Activated naive CD8-positive, alpha-beta T cell (primary cell): Measurements from ENCODE around the gene BAG3.

ENCODE experiments used
- H3K27ac Mint-ChIP-seq: one replicate; pipeline ENCODE4 v1.8.0; 2021; ENCODE audit warnings: mixed read lengths
- H3K27me3 Mint-ChIP-seq: one replicate; pipeline ENCODE4 v1.8.0; 2021; ENCODE audit warnings: mixed read lengths
- H3K36me3 Mint-ChIP-seq: one replicate; pipeline ENCODE4 v1.8.0; 2021; ENCODE audit warnings: mixed read lengths
- H3K4me1 Mint-ChIP-seq: one replicate; pipeline ENCODE4 v1.8.0; 2021; ENCODE audit warnings: low read depth, mixed read lengths
- H3K4me3 Mint-ChIP-seq: one replicate; pipeline ENCODE4 v1.8.0; 2021; ENCODE audit warnings: mild to moderate bottlenecking, mixed read lengths
- H3K9me3 Mint-ChIP-seq: one replicate; pipeline ENCODE4 v1.8.0; 2021; ENCODE audit warnings: low read depth, mixed read lengths

BAG3 gene

DNA sequence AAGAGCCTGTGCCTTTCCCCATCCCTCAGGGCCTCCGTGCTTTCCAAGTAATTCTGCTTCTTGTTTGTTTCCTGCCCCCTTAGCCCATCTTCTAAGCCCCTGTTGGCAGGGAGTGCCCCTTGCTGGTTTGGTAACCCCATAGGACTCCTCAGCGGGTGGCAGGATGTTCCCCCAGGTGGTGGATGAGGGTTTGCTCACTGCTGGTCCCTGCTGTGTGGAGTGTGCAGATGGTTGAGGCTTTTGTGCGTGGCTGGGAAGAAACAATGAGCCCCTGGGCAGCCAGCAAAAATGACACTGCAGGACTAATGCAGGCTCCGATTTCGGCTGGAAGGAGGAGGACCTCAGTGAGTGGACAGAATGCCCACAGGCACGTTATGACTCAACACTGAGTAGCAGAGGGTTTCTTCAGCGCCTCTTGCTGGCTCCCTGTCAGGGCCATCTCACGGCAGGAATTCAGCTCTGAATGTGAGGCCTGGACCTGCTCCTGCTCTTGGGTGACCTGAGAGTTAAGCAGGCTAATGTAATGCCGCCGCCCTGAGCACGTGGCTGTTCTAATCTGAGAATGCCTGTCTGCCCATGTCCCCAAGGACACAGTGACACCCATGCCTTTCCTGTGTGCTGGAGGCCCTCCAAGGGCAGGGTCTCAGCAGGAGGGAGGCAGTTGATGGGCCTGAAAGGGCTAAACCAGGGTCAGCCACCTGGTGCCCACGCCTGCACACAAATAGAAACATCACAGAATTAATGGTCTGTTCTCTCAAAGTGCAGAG, 16.6 kb downstream of the BAG3 start:
- peak overlapping the region; percentile 28 for H3K27ac Mint-ChIP-seq
- H3K4me3 Mint-ChIP-seq = no peak overlapping the region
- no peaks in the 10 kb centered on the region for H3K36me3 Mint-ChIP-seq
- no peaks in the 10 kb centered on the region for H3K27me3 Mint-ChIP-seq
- H3K9me3 Mint-ChIP-seq = no peaks in the 10 kb centered on the region
- peaks cover 29% of the 10 kb centered on the region for H3K4me1 Mint-ChIP-seq

DNA sequence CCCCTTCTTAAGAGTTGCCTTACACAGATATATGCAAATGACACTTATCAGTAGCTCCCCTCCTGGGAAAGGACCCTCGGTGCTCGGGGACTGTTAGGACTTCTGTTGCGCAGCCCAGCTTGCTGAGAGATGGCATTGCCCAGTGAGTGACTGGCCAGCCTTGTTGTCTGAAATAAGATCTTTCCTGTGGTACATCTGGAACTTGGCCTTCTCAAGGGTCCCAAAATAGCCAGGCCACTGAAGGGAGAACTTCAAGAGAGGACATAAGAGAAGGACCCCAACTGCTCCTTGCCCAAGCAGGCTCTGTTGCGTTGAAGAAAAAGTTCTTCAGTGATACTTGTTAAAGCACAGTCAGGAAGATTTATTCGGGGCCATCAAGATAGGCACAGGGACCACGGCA, 17.3 kb downstream of the BAG3 start:
- no peaks in the 10 kb centered on the region for H3K27me3 Mint-ChIP-seq
- peaks cover 25% of the 10 kb centered on the region for H3K4me1 Mint-ChIP-seq
- no peaks in the 10 kb centered on the region for H3K9me3 Mint-ChIP-seq
- no peak overlapping the region for H3K4me3 Mint-ChIP-seq
- H3K27ac Mint-ChIP-seq = peak overlapping the region; percentile 9
- H3K36me3 Mint-ChIP-seq = peaks cover 4% of the 10 kb centered on the region

DNA sequence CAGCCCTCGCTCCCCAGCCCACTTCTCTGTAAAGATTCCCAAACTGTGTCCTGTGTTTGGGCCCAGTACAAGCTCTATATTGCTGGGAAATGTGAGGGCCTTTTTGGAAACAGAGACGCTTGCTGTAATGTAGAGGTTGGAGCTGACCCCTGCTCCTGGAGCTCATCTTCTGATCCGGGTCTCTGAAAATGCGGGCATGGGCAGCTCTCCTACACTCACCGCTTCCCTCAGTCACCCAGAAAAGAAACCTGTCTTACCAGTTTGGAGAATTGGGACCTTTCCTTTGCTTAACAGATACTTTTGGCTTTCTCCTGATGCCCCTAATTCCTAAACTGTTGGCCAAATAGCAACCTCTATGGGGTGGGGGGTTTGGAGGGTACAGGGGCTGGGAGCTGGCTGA, 18.2 kb downstream of the BAG3 start:
- H3K27me3 Mint-ChIP-seq = no peaks in the 10 kb centered on the region
- H3K4me1 Mint-ChIP-seq = peaks cover 17% of the 10 kb centered on the region
- H3K27ac Mint-ChIP-seq = no peak overlapping the region
- no peak overlapping the region for H3K4me3 Mint-ChIP-seq
- H3K9me3 Mint-ChIP-seq = no peaks in the 10 kb centered on the region
- H3K36me3 Mint-ChIP-seq = peaks cover 7% of the 10 kb centered on the region

DNA sequence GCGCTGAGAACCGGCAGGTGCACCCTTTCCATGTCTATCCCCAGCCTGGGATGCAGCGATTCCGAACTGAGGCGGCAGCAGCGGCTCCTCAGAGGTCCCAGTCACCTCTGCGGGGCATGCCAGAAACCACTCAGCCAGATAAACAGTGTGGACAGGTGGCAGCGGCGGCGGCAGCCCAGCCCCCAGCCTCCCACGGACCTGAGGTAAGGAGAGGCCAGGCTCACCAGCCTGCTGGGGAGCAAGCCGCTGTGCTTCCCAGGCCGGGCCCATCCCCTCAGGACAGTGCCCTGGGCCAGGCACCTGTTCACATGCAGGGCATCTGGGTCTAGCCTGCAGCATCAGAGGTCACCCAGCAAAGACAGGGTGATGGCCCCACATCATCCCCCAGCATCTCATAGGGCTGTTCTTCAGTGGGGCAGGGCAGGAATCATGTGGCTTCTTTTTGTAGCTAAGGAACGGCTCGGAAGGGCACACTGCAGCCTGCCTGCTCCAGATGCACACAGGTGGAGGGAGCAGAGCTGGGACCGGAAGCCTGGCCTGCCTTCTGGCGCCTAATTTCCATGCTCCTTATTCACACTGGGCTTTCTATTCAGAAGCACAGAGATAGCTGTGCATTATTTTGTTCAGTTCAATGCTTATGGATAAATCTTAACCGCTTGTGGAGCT, 18.9 kb downstream of the BAG3 start:
- peaks cover 15% of the 10 kb centered on the region for H3K4me1 Mint-ChIP-seq
- H3K36me3 Mint-ChIP-seq = peaks cover 7% of the 10 kb centered on the region
- H3K27ac Mint-ChIP-seq = no peak overlapping the region

DNA sequence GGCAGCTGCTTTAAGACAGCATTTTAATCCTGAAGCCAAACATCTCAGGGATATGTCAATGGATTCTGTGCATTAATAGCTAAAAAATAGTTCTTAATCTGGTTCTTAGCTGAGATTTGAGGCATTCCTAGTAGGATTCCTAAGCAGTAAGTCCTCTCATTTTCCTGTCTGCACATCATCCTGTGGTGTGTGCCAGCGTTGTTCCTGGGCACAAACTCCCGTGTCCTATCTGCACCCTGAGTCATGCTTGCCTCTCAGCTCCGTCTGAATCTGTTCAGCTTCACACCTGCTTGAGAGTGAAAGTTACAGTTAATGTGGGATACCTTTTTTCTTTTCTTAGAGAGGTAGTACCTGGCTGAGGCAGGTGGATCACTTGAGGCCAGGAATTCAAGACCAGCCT, 19.5 kb downstream of the BAG3 start:
- Mint-ChIP-seq H3K27ac (no peak overlapping the region), H3K27me3 (no peaks in the 10 kb centered on the region), H3K36me3 (peaks cover 7% of the 10 kb centered on the region), H3K9me3 (no peaks in the 10 kb centered on the region), H3K4me1 (peaks cover 15% of the 10 kb centered on the region), H3K4me3 (no peak overlapping the region)

More for the DNA sequence above, 18.9 kb downstream of the BAG3 start:
- no peak overlapping the region for H3K4me3 Mint-ChIP-seq
- H3K9me3 Mint-ChIP-seq = no peaks in the 10 kb centered on the region
- no peaks in the 10 kb centered on the region for H3K27me3 Mint-ChIP-seq

DNA sequence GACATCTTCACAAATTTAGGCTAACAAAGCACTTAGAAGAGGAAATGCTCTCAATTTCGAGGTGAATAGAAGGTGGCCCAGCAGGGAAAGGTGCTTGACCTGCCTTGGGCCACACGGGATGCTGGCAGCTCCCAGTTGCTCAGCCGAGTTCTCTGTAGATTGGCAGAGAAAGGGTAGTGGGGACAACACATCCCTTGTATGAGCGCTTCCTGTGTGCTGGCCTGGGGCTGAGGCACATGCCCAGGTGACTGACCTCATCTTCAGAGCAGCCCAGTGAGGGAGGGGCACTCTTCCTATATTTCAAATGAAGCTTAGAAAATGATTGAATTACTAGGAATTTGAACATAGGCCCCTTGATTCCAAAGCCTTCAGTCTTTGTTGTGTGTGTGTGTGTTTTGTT, 20.2 kb downstream of the BAG3 start:
- H3K9me3 Mint-ChIP-seq = no peaks in the 10 kb centered on the region
- H3K27ac Mint-ChIP-seq = no peak overlapping the region
- no peak overlapping the region for H3K4me3 Mint-ChIP-seq
- peaks cover 10% of the 10 kb centered on the region for H3K4me1 Mint-ChIP-seq
- peaks cover 7% of the 10 kb centered on the region for H3K36me3 Mint-ChIP-seq
- H3K27me3 Mint-ChIP-seq = no peaks in the 10 kb centered on the region

DNA sequence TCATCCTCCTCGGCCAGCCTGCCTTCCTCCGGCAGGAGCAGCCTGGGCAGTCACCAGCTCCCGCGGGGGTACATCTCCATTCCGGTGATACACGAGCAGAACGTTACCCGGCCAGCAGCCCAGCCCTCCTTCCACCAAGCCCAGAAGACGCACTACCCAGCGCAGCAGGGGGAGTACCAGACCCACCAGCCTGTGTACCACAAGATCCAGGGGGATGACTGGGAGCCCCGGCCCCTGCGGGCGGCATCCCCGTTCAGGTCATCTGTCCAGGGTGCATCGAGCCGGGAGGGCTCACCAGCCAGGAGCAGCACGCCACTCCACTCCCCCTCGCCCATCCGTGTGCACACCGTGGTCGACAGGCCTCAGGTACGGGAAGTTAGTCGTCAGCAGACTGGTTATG, 21.1 kb downstream of the BAG3 start:
- H3K4me1 Mint-ChIP-seq = peaks cover 5% of the 10 kb centered on the region
- H3K4me3 Mint-ChIP-seq = no peak overlapping the region
- no peak overlapping the region for H3K27ac Mint-ChIP-seq
- peaks cover 9% of the 10 kb centered on the region for H3K36me3 Mint-ChIP-seq
- no peaks in the 10 kb centered on the region for H3K27me3 Mint-ChIP-seq
- H3K9me3 Mint-ChIP-seq = no peaks in the 10 kb centered on the region

DNA sequence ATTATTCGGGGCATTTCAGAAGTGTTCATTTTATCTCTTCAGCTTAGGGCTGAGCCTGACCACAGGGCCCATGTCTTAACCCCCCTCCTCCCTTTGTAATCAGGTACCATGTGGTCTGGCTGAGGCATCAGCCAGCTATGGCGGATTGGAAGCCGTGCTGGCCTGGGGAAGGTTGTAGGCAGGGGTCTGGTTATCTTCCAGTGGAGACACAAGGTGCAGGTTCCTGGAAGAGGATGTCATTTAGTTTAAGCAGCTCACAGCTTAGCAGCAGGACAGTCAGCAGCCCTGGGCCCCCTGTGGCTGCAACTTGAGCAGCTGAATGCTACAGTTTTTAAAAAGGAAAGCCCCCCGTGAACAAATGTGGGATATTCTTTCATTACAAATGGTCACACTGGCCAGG, 22.1 kb downstream of the BAG3 start:
- Mint-ChIP-seq H3K36me3 (peaks cover 9% of the 10 kb centered on the region), H3K9me3 (no peaks in the 10 kb centered on the region), H3K27me3 (no peaks in the 10 kb centered on the region), H3K4me3 (no peak overlapping the region), H3K27ac (peak overlapping the region; percentile 19), H3K4me1 (no peaks in the 10 kb centered on the region)

DNA sequence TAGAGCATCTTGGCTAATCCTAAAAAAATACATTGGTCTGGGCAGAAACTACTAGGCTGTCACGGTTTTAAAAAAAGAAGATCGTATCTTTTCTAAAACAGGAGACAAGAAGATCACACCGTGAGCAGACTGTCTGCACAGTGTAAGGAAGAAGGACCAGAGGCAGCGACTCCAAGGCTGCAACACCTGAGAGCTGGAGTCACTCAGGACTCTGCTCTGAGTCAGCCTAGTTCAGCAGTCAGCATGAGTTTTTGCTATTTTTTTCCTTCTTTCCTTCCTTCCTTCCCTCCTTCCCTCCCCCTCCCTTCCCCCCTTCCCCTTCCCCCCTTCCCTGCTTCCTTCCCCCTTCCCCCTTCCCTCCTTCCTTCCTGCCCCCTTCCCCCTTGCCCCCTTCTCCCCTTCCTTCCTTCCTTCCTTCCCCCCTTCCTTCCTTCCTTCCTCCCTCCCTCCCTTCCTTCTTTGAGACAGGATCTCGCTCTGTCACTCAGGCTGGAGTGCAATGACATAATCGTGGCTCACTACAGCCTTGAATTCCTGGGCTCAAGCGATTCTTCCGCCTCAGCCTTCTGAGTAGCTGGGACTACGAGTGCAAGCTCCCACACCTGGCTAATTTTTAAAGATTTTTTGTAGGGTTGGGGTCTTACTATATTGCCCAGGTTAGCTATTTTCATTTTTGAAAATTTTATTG, 24.4 kb downstream of the BAG3 start:
- no peaks in the 10 kb centered on the region for H3K9me3 Mint-ChIP-seq
- H3K27ac Mint-ChIP-seq = no peak overlapping the region

DNA sequence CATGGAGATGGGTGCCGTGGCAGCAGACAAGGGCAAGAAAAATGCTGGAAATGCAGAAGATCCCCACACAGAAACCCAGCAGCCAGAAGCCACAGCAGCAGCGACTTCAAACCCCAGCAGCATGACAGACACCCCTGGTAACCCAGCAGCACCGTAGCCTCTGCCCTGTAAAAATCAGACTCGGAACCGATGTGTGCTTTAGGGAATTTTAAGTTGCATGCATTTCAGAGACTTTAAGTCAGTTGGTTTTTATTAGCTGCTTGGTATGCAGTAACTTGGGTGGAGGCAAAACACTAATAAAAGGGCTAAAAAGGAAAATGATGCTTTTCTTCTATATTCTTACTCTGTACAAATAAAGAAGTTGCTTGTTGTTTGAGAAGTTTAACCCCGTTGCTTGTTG, 25.9 kb downstream of the BAG3 start:
- Mint-ChIP-seq H3K27me3 (no peaks in the 10 kb centered on the region), H3K4me3 (no peak overlapping the region), H3K9me3 (no peaks in the 10 kb centered on the region), H3K27ac (no peak overlapping the region), H3K36me3 (peaks cover 11% of the 10 kb centered on the region), H3K4me1 (peaks cover 16% of the 10 kb centered on the region)

More for the DNA sequence above, 24.4 kb downstream of the BAG3 start:
- H3K4me1 Mint-ChIP-seq = peaks cover 2% of the 10 kb centered on the region
- no peak overlapping the region for H3K4me3 Mint-ChIP-seq
- no peaks in the 10 kb centered on the region for H3K27me3 Mint-ChIP-seq
- peaks cover 9% of the 10 kb centered on the region for H3K36me3 Mint-ChIP-seq

DNA sequence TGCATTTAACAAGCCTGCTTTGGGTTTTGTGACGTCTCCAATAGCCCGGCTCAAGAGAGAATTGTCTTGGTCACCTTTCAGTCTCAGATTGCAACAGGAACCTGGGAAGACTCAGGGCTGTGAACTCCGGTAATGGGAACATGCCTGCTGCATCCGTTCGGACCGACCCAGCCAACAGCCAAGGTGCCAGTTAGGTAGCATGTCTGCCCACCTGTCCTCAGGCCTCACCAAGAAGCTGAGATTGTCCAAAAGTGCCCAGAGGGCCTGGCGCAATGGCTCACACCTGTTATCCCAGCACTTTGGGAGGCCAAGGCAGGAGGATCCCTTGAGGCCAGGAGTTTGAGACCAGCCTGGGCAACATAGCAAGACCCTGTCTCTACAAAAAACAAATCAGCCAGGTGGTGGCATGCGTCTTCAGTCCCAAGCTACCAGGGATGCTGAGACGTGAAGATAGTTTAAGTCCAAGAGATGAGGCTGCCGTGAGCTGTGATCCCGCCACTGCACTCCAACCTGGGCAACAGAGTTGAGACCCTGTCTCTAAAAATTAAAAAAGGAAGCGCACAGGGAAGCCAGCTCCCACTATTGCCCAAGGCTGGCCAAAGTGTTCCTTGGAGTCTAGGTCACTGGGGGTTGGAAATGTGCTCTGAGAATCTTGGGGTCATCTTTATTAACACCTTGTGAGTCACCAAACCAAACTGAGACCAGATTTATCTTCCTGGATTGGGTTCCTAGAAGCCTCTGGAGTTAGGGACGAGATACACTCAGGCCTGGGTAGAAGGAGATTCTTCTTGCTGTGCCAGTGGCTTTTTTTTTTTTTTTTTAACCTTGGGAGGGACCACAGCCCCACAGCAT, 26.9 kb downstream of the BAG3 start:
- H3K4me1 Mint-ChIP-seq = peaks cover 20% of the 10 kb centered on the region
- H3K4me3 Mint-ChIP-seq = no peak overlapping the region
- H3K27ac Mint-ChIP-seq = no peak overlapping the region
- H3K36me3 Mint-ChIP-seq = peaks cover 9% of the 10 kb centered on the region
- H3K27me3 Mint-ChIP-seq = no peaks in the 10 kb centered on the region
- no peaks in the 10 kb centered on the region for H3K9me3 Mint-ChIP-seq

DNA sequence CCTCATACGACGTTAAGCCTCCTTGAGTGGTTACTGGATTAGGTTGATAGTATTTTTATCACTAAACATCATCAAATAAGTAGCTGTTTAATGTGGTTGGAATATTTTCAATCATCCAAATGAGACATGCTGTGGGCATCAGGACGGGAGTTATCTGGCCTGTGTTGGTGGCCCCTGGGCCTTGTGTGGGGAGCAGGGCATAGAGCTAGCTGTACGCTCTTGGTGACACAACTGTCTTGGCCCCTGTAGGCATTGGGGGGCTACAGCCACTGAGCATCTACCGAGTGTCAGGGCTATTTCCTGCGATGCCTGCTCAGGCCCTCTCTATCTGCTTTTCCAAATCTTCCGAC, 28.3 kb downstream of the BAG3 start:
- no peak overlapping the region for H3K4me3 Mint-ChIP-seq
- H3K27me3 Mint-ChIP-seq = no peaks in the 10 kb centered on the region
- peaks cover 5% of the 10 kb centered on the region for H3K36me3 Mint-ChIP-seq
- H3K27ac Mint-ChIP-seq = no peak overlapping the region
- H3K9me3 Mint-ChIP-seq = no peaks in the 10 kb centered on the region
- H3K4me1 Mint-ChIP-seq = peaks cover 20% of the 10 kb centered on the region

DNA sequence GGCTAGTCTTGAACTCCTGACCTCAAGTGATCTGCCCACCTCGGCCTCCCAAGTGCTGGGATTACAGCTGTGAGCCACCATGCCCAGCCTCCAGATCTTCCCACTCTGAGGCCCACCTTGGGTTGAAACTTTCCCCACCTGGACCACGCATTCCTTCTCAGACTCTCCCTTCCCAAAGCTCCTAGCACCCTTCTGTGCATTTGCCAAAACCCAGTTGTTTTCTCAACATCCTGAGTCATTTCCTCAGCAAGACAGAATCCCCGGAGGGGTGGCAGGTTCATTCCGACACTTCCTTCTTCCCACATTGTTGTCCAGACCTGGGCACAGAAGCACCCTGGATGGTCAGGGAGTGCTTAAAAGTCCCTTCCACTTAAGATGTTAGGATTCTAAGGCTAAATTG, 28.9 kb downstream of the BAG3 start:
- Mint-ChIP-seq H3K27me3 (no peaks in the 10 kb centered on the region), H3K27ac (no peak overlapping the region), H3K4me3 (no peak overlapping the region), H3K36me3 (peaks cover 5% of the 10 kb centered on the region), H3K4me1 (peaks cover 20% of the 10 kb centered on the region), H3K9me3 (no peaks in the 10 kb centered on the region)

DNA sequence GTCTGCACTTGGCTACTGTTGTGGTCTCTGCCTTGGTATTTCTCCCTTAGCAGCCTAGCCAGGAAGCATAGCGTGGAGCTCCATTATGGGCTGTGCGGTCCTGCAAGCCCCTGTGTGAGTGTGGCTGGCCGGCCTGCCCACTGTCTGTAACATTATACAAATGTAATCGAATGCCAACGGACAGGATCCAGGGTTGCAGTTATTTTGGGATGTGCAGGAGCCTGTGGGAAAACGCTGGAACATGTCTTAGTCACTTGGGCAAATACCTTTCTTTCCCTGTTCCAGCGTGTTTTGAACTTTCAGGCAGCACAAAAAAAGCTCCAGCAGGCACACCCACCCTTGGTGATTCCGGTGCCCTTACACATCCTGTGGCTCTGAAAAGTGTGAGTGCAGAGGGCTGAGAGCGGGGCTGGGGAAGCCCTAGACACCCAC, 29.5 kb downstream of the BAG3 start:
- H3K9me3 Mint-ChIP-seq = no peaks in the 10 kb centered on the region
- H3K4me1 Mint-ChIP-seq = peaks cover 20% of the 10 kb centered on the region
- H3K27me3 Mint-ChIP-seq = no peaks in the 10 kb centered on the region
- H3K27ac Mint-ChIP-seq = no peak overlapping the region
- peaks cover 5% of the 10 kb centered on the region for H3K36me3 Mint-ChIP-seq
- no peak overlapping the region for H3K4me3 Mint-ChIP-seq
